ENCODE measurements around the gene L3HYPDH.

L3HYPDH gene

GRCh38 chr14:59425322-59425935 lies 58.8 kb downstream of the L3HYPDH start:
- DNase-seq (ENCODE audit: low spot score): no peak

- DNase-seq (ENCODE audit: low spot score): no peak
Observed at GRCh38 chr14:59424341-59425071, 59.7 kb downstream of the L3HYPDH start.

Measured in ecto neural progenitor cell (in vitro differentiated cells).